DND-41 (cell line): Measurements from ENCODE around the gene PRMT2.

Experiments
- CTCF ChIP-seq: IDR thresholded peaks from 2 replicates; pipeline ENCODE4 v1.5.1; 2012; ENCODE audit warnings: borderline replicate concordance, low read length, moderate library complexity, mild to moderate bottlenecking; ENCODE audit not compliant: poor library complexity, severe bottlenecking; ENCODE audit errors: extremely low read depth
- EZH2 ChIP-seq: IDR thresholded peaks from 3 replicates; pipeline ENCODE4 v1.6.1; 2012; ENCODE audit warnings: borderline replicate concordance, low read depth, mild to moderate bottlenecking, moderate library complexity, low read length, inconsistent platforms; ENCODE audit not compliant: severe bottlenecking

- TF ChIP-seq CTCF, result no peak
- TF ChIP-seq EZH2, result no peak
Observed at GRCh38 chr21:46667741-46668380, 32.4 kb downstream of the PRMT2 start.
